COLO668 (cell line): ENCODE data around the gene ITGB1.
"Not testable (repeated sequence)": the region's sequence is repeated elsewhere in the genome, so short reads cannot be mapped to it uniquely, and the experiment has no call there.

Experiments used
- DNase-seq: peaks from one replicate; lab custom pipeline; 2025; ENCODE audit not compliant: unreplicated experiment; lab: John Stamatoyannopoulos, UW

The ITGB1 gene

GRCh38 chr10:32938554-32939061 lies 19.4 kb downstream of the ITGB1 start:
- peak; percentile 30 for DNase-seq

- no peak for DNase-seq
These were observed 20.1 kb downstream of the ITGB1 start for GRCh38 chr10:32937911-32938424.

GRCh38 chr10:32932225-32932729 lies 25.8 kb downstream of the ITGB1 start:
- DNase-seq = no peak

DNA sequence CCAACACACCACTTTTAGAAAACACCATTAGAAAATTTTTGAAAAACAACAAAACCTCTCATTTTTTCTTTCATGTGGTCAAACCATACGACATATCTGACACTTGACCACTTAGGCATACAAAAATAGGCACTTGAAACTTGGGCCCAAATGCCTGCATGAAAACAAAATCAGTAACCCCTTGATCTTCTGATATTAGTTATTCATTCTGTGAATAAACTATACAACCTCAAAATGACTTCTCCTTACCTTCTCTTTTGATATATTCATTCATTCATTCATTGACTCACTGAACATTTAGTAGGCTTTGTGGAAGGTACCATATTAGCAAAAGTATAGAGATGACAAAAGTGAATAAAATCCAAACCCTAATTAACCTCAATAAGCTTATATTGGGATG lies 26.4 kb downstream of the ITGB1 start:
- DNase-seq = no peak

- no peak for DNase-seq
These were observed 28.0 kb downstream of the ITGB1 start for GRCh38 chr10:32930036-32930435.

- no peak for DNase-seq
These were observed 28.4 kb downstream of the ITGB1 start for GRCh38 chr10:32929634-32930033.

DNA sequence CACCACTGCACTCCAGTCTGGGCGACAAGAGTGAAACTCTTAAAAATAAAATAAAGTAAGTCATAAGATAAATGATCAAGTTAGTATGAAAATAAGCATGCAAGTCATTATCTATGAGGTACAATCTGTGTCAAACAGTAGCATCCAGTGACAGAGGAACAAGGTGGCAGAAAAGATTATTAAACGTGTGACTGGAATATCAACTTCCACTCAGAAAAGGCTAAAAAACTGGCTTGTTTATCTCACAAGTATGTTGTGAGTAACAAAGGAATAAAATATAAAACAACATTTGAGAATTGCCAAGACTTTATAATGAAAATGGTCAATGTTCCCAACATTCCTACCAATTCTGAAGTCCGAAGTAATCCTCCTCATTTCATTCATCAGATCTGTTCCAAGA lies 30.3 kb downstream of the ITGB1 start:
- DNase-seq = no peak

DNA sequence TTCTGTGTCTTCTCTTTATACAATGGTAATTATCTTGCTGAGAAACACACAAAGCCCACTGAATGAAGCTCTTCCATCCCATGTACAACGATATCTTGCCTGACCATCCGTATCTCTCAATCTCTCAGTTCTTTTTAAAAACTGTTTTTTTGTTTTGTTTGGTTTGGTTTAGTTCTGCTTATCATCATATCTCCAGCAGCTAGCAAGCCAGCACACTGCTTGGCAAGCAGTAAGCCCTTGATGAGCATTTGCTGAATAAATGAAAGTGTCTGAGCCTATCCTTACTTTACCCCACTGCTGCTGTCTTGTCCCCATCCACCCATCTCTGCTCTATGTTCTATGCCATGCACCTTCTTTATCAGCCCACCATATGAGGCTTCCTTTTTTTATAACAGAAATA lies 34.2 kb downstream of the ITGB1 start:
- DNase-seq = no peak

- DNase-seq = no peak
These were observed 34.9 kb downstream of the ITGB1 start for GRCh38 chr10:32923134-32923533.

GRCh38 chr10:32922170-32922569 lies 35.9 kb downstream of the ITGB1 start:
- no peak for DNase-seq

GRCh38 chr10:32917817-32918216 lies 40.2 kb downstream of the ITGB1 start:
- not testable (repeated sequence) for DNase-seq

DNA sequence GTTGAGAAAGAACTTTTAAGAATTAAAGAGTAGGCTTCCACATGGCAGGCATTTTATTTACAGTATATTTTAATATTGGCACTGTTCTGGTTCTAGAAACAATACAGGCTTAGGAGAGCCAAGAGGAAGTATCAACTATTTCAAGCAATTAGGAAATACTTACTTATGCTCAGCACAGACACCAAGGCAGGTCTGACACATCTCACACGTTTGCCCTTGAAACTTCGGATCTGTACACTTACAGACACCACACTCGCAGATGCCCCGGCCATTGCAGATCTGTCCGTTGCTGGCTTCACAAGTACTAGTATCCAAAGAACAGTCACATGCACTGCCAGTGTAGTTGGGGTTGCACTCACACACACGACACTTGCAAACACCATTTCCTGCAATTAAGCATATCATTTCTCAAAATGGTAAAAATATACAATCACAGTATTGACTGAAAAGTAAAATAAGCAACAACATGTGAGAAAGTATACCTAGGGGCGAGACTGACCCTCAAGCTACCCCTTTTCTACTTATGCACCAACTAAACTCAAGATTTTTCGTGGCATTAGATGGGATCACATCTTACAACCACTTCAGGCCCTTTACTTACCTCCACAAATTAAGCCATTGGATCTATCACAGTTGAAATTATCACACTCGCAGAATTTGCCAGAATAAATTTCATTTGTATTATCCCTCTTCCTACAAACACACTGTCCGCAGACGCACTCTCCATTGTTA lies 46.6 kb downstream of the ITGB1 start:
- DNase-seq = no peak

- DNase-seq = not testable (repeated sequence)
These were observed 48.1 kb downstream of the ITGB1 start for GRCh38 chr10:32909970-32910369.

DNA sequence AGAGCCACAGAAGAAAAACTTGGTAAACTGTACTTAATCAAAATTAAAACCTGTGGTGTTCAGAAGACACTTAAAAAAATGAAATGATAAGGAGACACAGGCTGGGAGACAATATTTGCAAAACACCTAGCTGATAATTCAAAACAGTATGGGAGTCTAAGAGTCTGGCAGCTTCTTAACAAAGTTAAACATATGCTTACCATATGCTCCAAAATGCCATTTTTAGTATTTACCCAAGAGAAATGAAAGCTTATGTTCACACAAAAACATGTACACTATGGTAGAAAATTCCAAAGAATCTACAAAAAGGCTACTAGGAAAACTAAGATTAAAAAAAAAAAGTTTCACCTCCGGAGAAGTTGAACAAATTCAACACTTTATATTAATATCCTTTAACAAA lies 48.6 kb downstream of the ITGB1 start:
- no peak for DNase-seq

- DNase-seq = no peak
These were observed 51.4 kb downstream of the ITGB1 start for GRCh38 chr10:32906595-32906994.

DNA sequence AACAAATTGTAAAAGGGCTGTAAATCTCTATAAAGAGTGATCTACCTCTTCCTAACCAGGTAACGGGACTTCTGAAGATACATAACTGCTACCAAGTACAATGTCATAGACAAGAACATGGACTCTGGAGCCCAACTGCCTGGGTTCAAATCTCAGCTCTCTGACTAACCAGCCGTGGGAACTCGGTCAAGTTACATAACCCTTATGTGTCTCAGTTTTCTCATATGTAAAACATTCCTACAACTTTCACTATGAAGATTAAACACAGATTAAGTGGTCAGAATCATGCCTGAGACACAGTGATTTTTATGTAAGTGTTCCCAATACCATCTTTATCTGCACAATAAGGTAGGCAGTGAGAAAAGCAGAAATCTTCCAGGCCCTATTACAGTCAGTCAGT lies 52.6 kb downstream of the ITGB1 start:
- no peak for DNase-seq

DNA sequence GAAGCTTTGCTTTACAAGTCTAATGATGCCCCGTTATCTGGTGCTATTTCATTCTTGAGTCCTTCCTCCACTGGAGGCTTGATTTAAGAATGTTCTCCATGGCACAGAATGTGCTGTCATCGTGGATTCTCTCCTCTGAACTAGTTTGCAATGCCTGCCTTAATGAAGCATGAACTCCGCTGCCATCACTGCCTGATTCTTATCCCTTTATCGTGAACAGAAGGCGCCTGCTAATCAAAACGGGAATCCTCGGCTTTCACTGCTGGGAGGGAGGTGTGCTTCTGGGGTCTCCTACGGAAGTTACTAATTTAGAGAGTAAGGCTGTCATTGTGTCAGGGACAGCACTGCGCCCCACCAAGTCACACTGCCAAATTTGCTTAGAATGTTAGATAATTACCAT lies 56.2 kb downstream of the ITGB1 start:
- DNase-seq = no peak

GRCh38 chr10:32895200-32895968 lies 62.6 kb downstream of the ITGB1 start:
- DNase-seq = not testable (repeated sequence)

- no peak for DNase-seq
These were observed 63.9 kb downstream of the ITGB1 start for GRCh38 chr10:32893916-32894664.

GRCh38 chr10:32893434-32893833 lies 64.6 kb downstream of the ITGB1 start:
- no peak for DNase-seq

DNA sequence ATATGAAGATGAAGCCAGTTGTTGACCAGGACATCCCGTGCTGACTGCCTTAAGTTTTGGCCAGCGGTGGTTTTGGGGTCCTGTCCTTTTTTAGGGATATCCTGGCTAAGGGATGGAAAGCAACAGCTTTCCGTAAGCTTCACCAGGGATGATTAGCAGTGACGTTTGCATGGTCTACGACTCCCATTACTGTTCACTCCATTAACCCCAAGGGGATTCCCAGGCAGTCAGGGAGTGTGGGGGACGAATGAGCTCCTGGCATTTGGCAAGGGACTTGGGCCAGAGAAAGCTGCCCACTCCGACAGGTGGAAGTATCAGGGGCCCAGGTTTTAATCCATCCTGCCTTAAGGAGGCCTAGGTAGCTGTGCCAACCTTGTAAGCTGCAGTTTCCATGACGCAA lies 66.8 kb downstream of the ITGB1 start:
- no peak for DNase-seq
